HG03066 (cell line): ENCODE measurements around the gene SNRPA1.

ENCODE experiments used
- ATAC-seq: cut with Tn5 transposase; IDR thresholded peaks from one replicate; pipeline ENCODE4 v1.9.1; 2021; ENCODE audit warnings: low read depth; ENCODE audit not compliant: unreplicated experiment

SNRPA1 gene

GRCh38 chr15:101264911-101265641 is 30.0 kb downstream of the SNRPA1 start:
- peak; percentile 62 for ATAC-seq

GRCh38 chr15:101264011-101264410 is 31.0 kb downstream of the SNRPA1 start:
- no peak for ATAC-seq

GRCh38 chr15:101262551-101262950 is 32.5 kb downstream of the SNRPA1 start:
- no peak for ATAC-seq

GRCh38 chr15:101258238-101259144 is 36.6 kb downstream of the SNRPA1 start:
- ATAC-seq, result peak; percentile 65

GRCh38 chr15:101256757-101257156 is 38.3 kb downstream of the SNRPA1 start:
- ATAC-seq, result no peak

- no peak for ATAC-seq
Measured at GRCh38 chr15:101255615-101256241, 39.3 kb downstream of the SNRPA1 start.

GRCh38 chr15:101255051-101255395 is 40.0 kb downstream of the SNRPA1 start:
- ATAC-seq, result no peak

GRCh38 chr15:101254157-101255050 is 40.6 kb downstream of the SNRPA1 start:
- no peak for ATAC-seq

- ATAC-seq, result no peak
Measured at GRCh38 chr15:101252836-101253235, 42.2 kb downstream of the SNRPA1 start.

- peak; percentile 75 for ATAC-seq
Measured at GRCh38 chr15:101251830-101252820, 42.9 kb downstream of the SNRPA1 start, which contains the start of gene CHSY1. CHSY1 (minus strand) TSS chr15:101252048; CDS start chr15:101251456, 592 bp downstream.

GRCh38 chr15:101250873-101251829 is 43.9 kb downstream of the SNRPA1 start:
- peak; percentile 29 for ATAC-seq

GRCh38 chr15:101250341-101250831 is 44.7 kb downstream of the SNRPA1 start:
- no peak for ATAC-seq

GRCh38 chr15:101248274-101248673 is 46.8 kb downstream of the SNRPA1 start:
- no peak for ATAC-seq

- ATAC-seq, result no peak
Measured at GRCh38 chr15:101246824-101247745, 48.0 kb downstream of the SNRPA1 start.

- ATAC-seq, result no peak
Measured at GRCh38 chr15:101246391-101246790, 48.7 kb downstream of the SNRPA1 start.

GRCh38 chr15:101244889-101245668 is 50.0 kb downstream of the SNRPA1 start:
- ATAC-seq, result no peak
